HepG2 (cell line): Measurements from ENCODE around the gene MTPN. TPM values are rescaled to one million over a fixed set of nuclear protein-coding genes. Genes with fewer than 3 reads are reported as not detected.

ENCODE experiments used
- ATAC-seq: fragments of 200-7000 bp; cut with Tn5 transposase; 3 replicates; pipeline ENCODE4 v1.9.1; 2020; ENCODE audit warnings: mild to moderate bottlenecking, moderate library complexity
- BruUV-seq: library from RNA; stranded (reverse); fragments of 400-500 nt; replicated peaks from 2 replicates; lab custom pipeline; 2021; lab: Mats Ljungman, UMichigan
- CTCF ChIA-PET: fragments of 300-600 bp; formaldehyde crosslinking; extraction: SDS; loops from one replicate; lab custom pipeline; 2021; ENCODE audit warnings: low total read pairs, inconsistent platforms, low intra/inter-chr PET ratio; lab: Yijun Ruan, JAX
- POLR2A ChIA-PET: fragments of 350-600 bp; sonication (Branson Sonifier 250); formaldehyde crosslinking; loops from one replicate; lab custom pipeline; 2020; ENCODE audit warnings: antibody characterized with exemption, inconsistent platforms; lab: Yijun Ruan, JAX
- DNase-seq: peaks from one replicate; pipeline ENCODE4 v3.0.0-alpha.2; 2015; ENCODE audit warnings: low spot score
- FAIRE-seq: peaks from 3 replicates; lab custom pipeline; 2011; peaks lifted over from hg19 to GRCh38; lab: Jason Lieb, UNC
- H2AFZ ChIP-seq: one replicate; pipeline ENCODE4 v1.6.1; 2011; ENCODE audit warnings: low read length, inconsistent platforms
- H3K27ac ChIP-seq: fragments of 300-600 bp; 3 replicates; pipeline ENCODE4 v1.8.0; 2011; ENCODE audit warnings: mixed run types, mild to moderate bottlenecking, mixed read lengths, low read length, inconsistent platforms; ENCODE audit not compliant: insufficient read depth; ENCODE audit errors: extremely low read length
- H3K27me3 ChIP-seq, 2 experiments: fragments of 200-600 bp in 1 of 2; 2 replicates in 1 of 2; 3 replicates in 1 of 2; pipeline versions ENCODE4 v1.6.0 to v1.8.0; 2011; ENCODE audit warnings: low read length in 2 of 2, mild to moderate bottlenecking in 2 of 2, moderate library complexity in 2 of 2, inconsistent platforms in 1 of 2; ENCODE audit not compliant: insufficient read depth in 2 of 2, control insufficient read depth in 1 of 2
- H3K36me3 ChIP-seq, 2 experiments: fragments of 200-600 bp in 1 of 2; replicated peaks in 1 of 2; 2 replicates in 1 of 2; 3 replicates in 1 of 2; pipeline versions ENCODE4 v1.5.1 to v1.8.0; 2011; ENCODE audit warnings: low read length in 2 of 2, inconsistent platforms in 1 of 2; ENCODE audit not compliant: insufficient read depth in 2 of 2, control insufficient read depth in 1 of 2
- H3K4me1 ChIP-seq: 2 replicates; pipeline ENCODE4 v1.5.1; 2012; ENCODE audit warnings: low read length, inconsistent platforms; ENCODE audit not compliant: insufficient read depth
- H3K4me2 ChIP-seq: 2 replicates; pipeline ENCODE4 v1.6.0; 2011; ENCODE audit warnings: low read depth, low read length, inconsistent platforms
- H3K4me3 ChIP-seq, 3 experiments: fragments of 200-600 bp in 1 of 3; sonication (generic), shearing (Covaris generic) in 1 of 3; replicated peaks in 1 of 3; 2 replicates each; pipeline ENCODE4 v1.5.1; 2011 to 2016; ENCODE audit warnings: low read length in 3 of 3, inconsistent platforms in 2 of 3, low read depth in 2 of 3, mild to moderate bottlenecking in 2 of 3, control low read depth in 1 of 3, mixed read lengths in 1 of 3; ENCODE audit not compliant: insufficient read depth in 1 of 3
- H3K79me2 ChIP-seq: one replicate; pipeline ENCODE4 v1.6.1; 2011; ENCODE audit warnings: low read length, inconsistent platforms; ENCODE audit not compliant: insufficient read depth
- H3K9ac ChIP-seq: 2 replicates; pipeline ENCODE4 v1.6.0; 2011; ENCODE audit warnings: mild to moderate bottlenecking, low read depth, low read length, inconsistent platforms; ENCODE audit not compliant: insufficient read depth
- H3K9me3 ChIP-seq: 2 replicates; pipeline ENCODE4 v1.5.1; 2012; ENCODE audit warnings: mild to moderate bottlenecking, low read length
- H4K20me1 ChIP-seq: 2 replicates; pipeline ENCODE4 v1.6.0; 2011; ENCODE audit warnings: inconsistent platforms, mild to moderate bottlenecking, low read length, moderate library complexity; ENCODE audit not compliant: insufficient read depth
- ARID3A ChIP-seq: IDR thresholded peaks from 2 replicates; pipeline ENCODE4 v1.6.1; 2012; ENCODE audit warnings: low read depth, low read length, improper control_type of control experiment
- KLF13 ChIP-seq: sonication (generic); formaldehyde crosslinking; IDR thresholded peaks from 2 replicates; pipeline ENCODE4 v1.4.0; 2020; ENCODE audit warnings: mild to moderate bottlenecking, missing genetic modification reagents
- NFE2L2 ChIP-seq: fragments of 150-350 bp; IDR thresholded peaks from 2 replicates; pipeline ENCODE4 v1.6.1; 2014; ENCODE audit warnings: low read length
- ZNF383 ChIP-seq: sonication (generic); formaldehyde crosslinking; IDR thresholded peaks from 2 replicates; pipeline ENCODE4 v1.4.0; 2020; ENCODE audit warnings: missing genetic modification reagents, mild to moderate bottlenecking, borderline replicate concordance
- ZNF44 ChIP-seq: sonication (generic); formaldehyde crosslinking; IDR thresholded peaks from 2 replicates; pipeline ENCODE4 v1.5.1; 2020; ENCODE audit warnings: mild to moderate bottlenecking, missing genetic modification reagents
- ZSCAN30 ChIP-seq: sonication (generic); formaldehyde crosslinking; IDR thresholded peaks from 2 replicates; pipeline ENCODE4 v1.5.0; 2020; ENCODE audit warnings: mild to moderate bottlenecking, missing genetic modification reagents
- WGBS: methylation state at CpG from one replicate; pipeline ENCODE4 v1.1.6; 2017; ENCODE audit warnings: low lambda C conversion rate; 5-methylcytosine and 5-hydroxymethylcytosine counted together
- in situ Hi-C: cut with HindIII; loops from 2 replicates; pipeline ENCODE4 v1.10.0; 2017; ENCODE audit warnings: low pct_unique_long_range_greater_than_20kb; ENCODE audit not compliant: extremely low pct_ligation_motif_present
- intact Hi-C: fragments of 100-400 bp; cut with micrococcal nuclease; formaldehyde crosslinking; loops from one replicate; pipeline ENCODE4 v1.10.0; 2022; ENCODE audit not compliant: unreplicated experiment
- polyA plus RNA-seq, 8 experiments: library from polyadenylated mRNA; depleted of rRNA in 3 of 8; stranded (reverse) in 7 of 8; unstranded in 1 of 8; fragments of >200 nt; fragmentation: Illumina TruSeq in 4 of 8; extraction: Trizol in 4 of 8; gene quantifications; 2 replicates each; pipeline versions ENCODE4 v1.2.1 to v1.2.3, GENCODE V29; 2011 to 2016; ENCODE audit warnings: low read depth in 4 of 8, missing spikeins in 1 of 8, mixed read lengths in 1 of 8; ENCODE audit not compliant: insufficient read depth in 1 of 8
- total RNA-seq, 5 experiments: library from RNA; depleted of rRNA; stranded (reverse); fragments of >200 nt; fragmentation: Illumina TruSeq; extraction: Trizol; gene quantifications; 2 replicates each; pipeline ENCODE4 v1.2.3, GENCODE V29; 2016; ENCODE audit warnings: low read depth in 1 of 5

Gene MTPN
- total and polyA plus RNA-seq, 2 of the 13 experiments (the other 11 are each of a cell fraction or from before 2014, with no cell fraction given) = 31.1 to 71.7 TPM

- TF ChIP-seq ZNF383 (CRISPR knock-in tag) (no peak), KLF13 (no peak), ARID3A (no peak), ZNF44 (CRISPR knock-in tag) (no peak)
Measured at GRCh38 chr7:135944753-135945152, 32.4 kb downstream of the MTPN start (continued).

GRCh38 chr7:135943134-135943879 lies 33.9 kb downstream of the MTPN start:
- Histone ChIP-seq H2AFZ (no peak overlapping the region), H4K20me1 (no peaks in the 10 kb centered on the region), H3K4me2 (no peak overlapping the region), H3K79me2 (peaks cover under 1% of the 10 kb centered on the region), H3K4me3 (no peak overlapping the region), H3K4me1 (no peaks in the 10 kb centered on the region), H3K9ac (no peak overlapping the region), H3K36me3 (peaks cover 0 to 21% of the 10 kb centered on the region in 2 experiments; a peak in 3 of 5 replicates), H3K27me3 (no peaks in the 10 kb centered on the region), H3K27ac (no peak overlapping the region), H3K9me3 (no peaks in the 10 kb centered on the region)
- FAIRE-seq = no peak
- TF ChIP-seq NFE2L2 (0 out of 2 replicates have a peak, but pooled peaks have one; percentile 32), ZSCAN30 (no peak)
- no peak for ATAC-seq
- 97% methylated on average over 3 of the region's 3 CpGs for WGBS
- ChIA-PET POLR2A (no interaction called here), CTCF (no interaction called here)
- intact Hi-C loops = no loop called here
- BruUV-seq = no TSS peak
- in situ Hi-C loops = no loop called here
- no peak for DNase-seq
